SK-N-SH (cell line): ENCODE data around the gene FGFBP2. TPM values are rescaled to one million over a fixed set of nuclear protein-coding genes. Genes with fewer than 3 reads are reported as not detected.

Source experiments
- CTCF ChIA-PET: fragments of 300-600, 350-600 bp; formaldehyde crosslinking; extraction: SDS; loops from one replicate; lab custom pipeline; 2021; lab: Yijun Ruan, JAX
- POLR2A ChIA-PET: fragments of 350-600 bp; sonication (Branson Sonifier 250); formaldehyde crosslinking; extraction: SDS; loops from one replicate; lab custom pipeline; 2020; ENCODE audit warnings: antibody characterized with exemption, inconsistent platforms; lab: Yijun Ruan, JAX
- DNase-seq: peaks from one replicate; pipeline ENCODE4 v3.0.0; 2012
- H2AFZ ChIP-seq: fragments of 200-600 bp; sonication (generic); 2 replicates; pipeline ENCODE4 v1.8.1; 2016; ENCODE audit warnings: antibody characterized with exemption, mild to moderate bottlenecking, low read depth
- H3F3A ChIP-seq: fragments of 200-600 bp; sonication (generic); replicated peaks from 2 replicates; pipeline ENCODE3; 2016; ENCODE audit warnings: antibody characterized with exemption, mild to moderate bottlenecking; ENCODE audit not compliant: insufficient read depth
- H3K27ac ChIP-seq, 2 experiments: fragments of 200-500 bp in 1 of 2; fragments of 200-600 bp in 1 of 2; sonication (Bioruptor generic) in 1 of 2; sonication (generic), shearing (Covaris generic) in 1 of 2; 2 replicates each; pipeline versions ENCODE4 v1.5.1 to v1.6.1; 2014 to 2016; ENCODE audit warnings: low read depth in 2 of 2, inconsistent platforms in 1 of 2, low read length in 1 of 2, mild to moderate bottlenecking in 1 of 2, mixed read lengths in 1 of 2
- H3K27me3 ChIP-seq: fragments of 200-600 bp; sonication (generic), shearing (Covaris generic); 2 replicates; pipeline ENCODE4 v1.6.1; 2016; ENCODE audit warnings: mixed run types; ENCODE audit not compliant: insufficient read depth
- H3K36me3 ChIP-seq, 2 experiments: fragments of 200-500 bp in 1 of 2; fragments of 200-600 bp in 1 of 2; sonication (Bioruptor generic) in 1 of 2; sonication (generic) in 1 of 2; replicated peaks in 1 of 2; 2 replicates each; pipeline versions ENCODE3 to v1.5.1; 2014 to 2016; ENCODE audit warnings: low read length in 1 of 2, mild to moderate bottlenecking in 1 of 2; ENCODE audit not compliant: insufficient read depth in 2 of 2, control insufficient read depth in 1 of 2
- H3K4me1 ChIP-seq, 2 experiments: fragments of 200-500 bp in 1 of 2; fragments of 200-600 bp in 1 of 2; sonication (Bioruptor generic) in 1 of 2; sonication (generic), shearing (Covaris generic) in 1 of 2; 2 replicates each; pipeline versions ENCODE4 v1.5.1 to v1.6.1; 2014 to 2016; ENCODE audit warnings: low read depth in 1 of 2, low read length in 1 of 2, mixed run types in 1 of 2; ENCODE audit not compliant: insufficient read depth in 2 of 2, control insufficient read depth in 1 of 2
- H3K4me2 ChIP-seq: fragments of 200-600 bp; sonication (generic), shearing (Covaris generic); 2 replicates; pipeline ENCODE4 v1.6.1; 2017; ENCODE audit warnings: mixed run types
- H3K4me3 ChIP-seq, 2 experiments: fragments of 200-500 bp in 1 of 2; fragments of 200-600 bp in 1 of 2; sonication (Bioruptor generic) in 1 of 2; sonication (generic), shearing (Covaris generic) in 1 of 2; 2 replicates each; pipeline versions ENCODE4 v1.5.1 to v1.8.1; 2014 to 2016; ENCODE audit warnings: low read depth in 2 of 2, inconsistent platforms in 1 of 2, low read length in 1 of 2, mild to moderate bottlenecking in 1 of 2, mixed read lengths in 1 of 2, moderate library complexity in 1 of 2
- H3K79me2 ChIP-seq: fragments of 200-600 bp; sonication (generic); 2 replicates; pipeline ENCODE4 v1.8.1; 2017; ENCODE audit warnings: mild to moderate bottlenecking; ENCODE audit not compliant: insufficient read depth
- H3K9ac ChIP-seq: fragments of 200-600 bp; sonication (generic); 2 replicates; pipeline ENCODE4 v1.6.1; 2017; ENCODE audit warnings: mixed run types
- H3K9me2 ChIP-seq: fragments of 200-600 bp; sonication (generic); 2 replicates; pipeline ENCODE4 v1.6.1; 2017; ENCODE audit warnings: mixed run types
- H3K9me3 ChIP-seq: fragments of 200-600 bp; sonication (generic); 2 replicates; pipeline ENCODE4 v1.6.1; 2017; ENCODE audit warnings: mixed run types, mild to moderate bottlenecking, moderate library complexity
- H4K20me1 ChIP-seq: fragments of 200-600 bp; sonication (generic); 2 replicates; pipeline ENCODE4 v1.6.1; 2017; ENCODE audit warnings: mild to moderate bottlenecking, mixed run types; ENCODE audit not compliant: insufficient read depth
- EZH2phosphoT487 ChIP-seq: fragments of 200-600 bp; sonication (generic); IDR thresholded peaks from 2 replicates; pipeline ENCODE4 v1.6.1; 2017; ENCODE audit warnings: low read depth, mixed run types, mild to moderate bottlenecking, antibody characterized with exemption, moderate library complexity, borderline replicate concordance
- FOXJ3 ChIP-seq: sonication (generic); formaldehyde crosslinking; IDR thresholded peaks from 2 replicates; pipeline ENCODE4 v1.5.1; 2020; ENCODE audit warnings: mild to moderate bottlenecking, missing genetic modification reagents
- MXI1 ChIP-seq: IDR thresholded peaks from 2 replicates; pipeline ENCODE4 v1.6.1; 2012; ENCODE audit warnings: mild to moderate bottlenecking, low read depth, low read length, improper control_type of control experiment
- POLR2AphosphoS5 ChIP-seq: IDR thresholded peaks from 2 replicates; pipeline ENCODE4 v1.6.1; 2012; ENCODE audit warnings: low read depth, low read length
- RFX5 ChIP-seq: IDR thresholded peaks from 2 replicates; pipeline ENCODE4 v1.6.1; 2012; ENCODE audit warnings: mild to moderate bottlenecking, improper control_type of control experiment, low read length
- SIN3A ChIP-seq: IDR thresholded peaks from 2 replicates; pipeline ENCODE4 v1.6.1; 2012; ENCODE audit warnings: low read depth, mild to moderate bottlenecking, low read length, moderate library complexity, borderline replicate concordance
- SMC3 ChIP-seq: IDR thresholded peaks from 2 replicates; pipeline ENCODE4 v1.6.1; 2012; ENCODE audit warnings: low read depth, low read length, improper control_type of control experiment
- TEAD4 ChIP-seq: IDR thresholded peaks from 2 replicates; pipeline ENCODE4 v1.4.0; 2012; ENCODE audit warnings: mild to moderate bottlenecking, borderline replicate concordance; ENCODE audit not compliant: insufficient read depth
- YY1 ChIP-seq: IDR thresholded peaks from 2 replicates; pipeline ENCODE4 v1.4.0; 2012; ENCODE audit warnings: low read depth, mild to moderate bottlenecking
- WGBS: methylation state at CpG from one replicate; pipeline ENCODE4 v1.1.6; 2017; ENCODE audit warnings: low lambda C conversion rate; 5-methylcytosine and 5-hydroxymethylcytosine counted together
- polyA plus RNA-seq, 3 experiments: library from polyadenylated mRNA; depleted of rRNA; stranded (reverse); fragments of >200 nt; gene quantifications; 2 replicates each; pipeline ENCODE4 v1.2.3, GENCODE V29; 2012
- TF ChIP-seq, protein P1 (sequence below): IDR thresholded peaks from 2 replicates; pipeline ENCODE4 v1.6.1; 2012; ENCODE audit warnings: mild to moderate bottlenecking, low read depth, low read length, moderate library complexity
- TF ChIP-seq, protein P2 (sequence below): IDR thresholded peaks from 2 replicates; pipeline ENCODE4; 2012

FGFBP2 gene
- polyA plus RNA-seq, 1 of the 3 experiments (the other 2 are of a cell fraction) = 0.62 TPM

DNA sequence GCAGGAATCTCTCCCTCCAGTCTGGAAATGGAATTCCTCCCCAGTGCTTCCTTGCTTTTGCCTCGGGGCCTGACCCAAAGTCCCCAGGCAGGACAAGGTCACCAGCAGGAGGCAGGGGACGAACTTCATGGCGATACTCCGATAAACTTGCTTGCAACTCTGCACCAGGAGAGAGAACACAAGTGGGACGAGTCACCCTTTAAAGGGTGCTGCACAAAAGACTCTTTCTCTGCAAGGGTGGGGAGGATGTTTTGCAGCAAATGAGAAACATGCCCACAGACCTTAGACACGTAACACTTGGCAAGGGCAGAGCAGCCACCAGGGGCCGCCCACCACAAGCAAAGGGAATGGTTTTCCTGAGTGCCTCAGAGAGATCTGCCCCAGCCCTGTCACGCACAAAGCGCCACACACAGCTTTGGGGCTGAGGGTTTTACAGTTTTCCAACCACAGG lies at the start of gene FGFBP2 (continued):
- TF ChIP-seq FOXJ3 (CRISPR knock-in tag) (no peak), EZH2phosphoT487 (no peak)
- TF ChIP-seq, protein P1, sequence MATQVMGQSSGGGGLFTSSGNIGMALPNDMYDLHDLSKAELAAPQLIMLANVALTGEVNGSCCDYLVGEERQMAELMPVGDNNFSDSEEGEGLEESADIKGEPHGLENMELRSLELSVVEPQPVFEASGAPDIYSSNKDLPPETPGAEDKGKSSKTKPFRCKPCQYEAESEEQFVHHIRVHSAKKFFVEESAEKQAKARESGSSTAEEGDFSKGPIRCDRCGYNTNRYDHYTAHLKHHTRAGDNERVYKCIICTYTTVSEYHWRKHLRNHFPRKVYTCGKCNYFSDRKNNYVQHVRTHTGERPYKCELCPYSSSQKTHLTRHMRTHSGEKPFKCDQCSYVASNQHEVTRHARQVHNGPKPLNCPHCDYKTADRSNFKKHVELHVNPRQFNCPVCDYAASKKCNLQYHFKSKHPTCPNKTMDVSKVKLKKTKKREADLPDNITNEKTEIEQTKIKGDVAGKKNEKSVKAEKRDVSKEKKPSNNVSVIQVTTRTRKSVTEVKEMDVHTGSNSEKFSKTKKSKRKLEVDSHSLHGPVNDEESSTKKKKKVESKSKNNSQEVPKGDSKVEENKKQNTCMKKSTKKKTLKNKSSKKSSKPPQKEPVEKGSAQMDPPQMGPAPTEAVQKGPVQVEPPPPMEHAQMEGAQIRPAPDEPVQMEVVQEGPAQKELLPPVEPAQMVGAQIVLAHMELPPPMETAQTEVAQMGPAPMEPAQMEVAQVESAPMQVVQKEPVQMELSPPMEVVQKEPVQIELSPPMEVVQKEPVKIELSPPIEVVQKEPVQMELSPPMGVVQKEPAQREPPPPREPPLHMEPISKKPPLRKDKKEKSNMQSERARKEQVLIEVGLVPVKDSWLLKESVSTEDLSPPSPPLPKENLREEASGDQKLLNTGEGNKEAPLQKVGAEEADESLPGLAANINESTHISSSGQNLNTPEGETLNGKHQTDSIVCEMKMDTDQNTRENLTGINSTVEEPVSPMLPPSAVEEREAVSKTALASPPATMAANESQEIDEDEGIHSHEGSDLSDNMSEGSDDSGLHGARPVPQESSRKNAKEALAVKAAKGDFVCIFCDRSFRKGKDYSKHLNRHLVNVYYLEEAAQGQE = no peak
- TF ChIP-seq, protein P2, sequence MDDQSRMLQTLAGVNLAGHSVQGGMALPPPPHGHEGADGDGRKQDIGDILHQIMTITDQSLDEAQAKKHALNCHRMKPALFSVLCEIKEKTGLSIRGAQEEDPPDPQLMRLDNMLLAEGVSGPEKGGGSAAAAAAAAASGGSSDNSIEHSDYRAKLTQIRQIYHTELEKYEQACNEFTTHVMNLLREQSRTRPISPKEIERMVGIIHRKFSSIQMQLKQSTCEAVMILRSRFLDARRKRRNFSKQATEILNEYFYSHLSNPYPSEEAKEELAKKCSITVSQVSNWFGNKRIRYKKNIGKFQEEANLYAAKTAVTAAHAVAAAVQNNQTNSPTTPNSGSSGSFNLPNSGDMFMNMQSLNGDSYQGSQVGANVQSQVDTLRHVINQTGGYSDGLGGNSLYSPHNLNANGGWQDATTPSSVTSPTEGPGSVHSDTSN = no peak

DNA sequence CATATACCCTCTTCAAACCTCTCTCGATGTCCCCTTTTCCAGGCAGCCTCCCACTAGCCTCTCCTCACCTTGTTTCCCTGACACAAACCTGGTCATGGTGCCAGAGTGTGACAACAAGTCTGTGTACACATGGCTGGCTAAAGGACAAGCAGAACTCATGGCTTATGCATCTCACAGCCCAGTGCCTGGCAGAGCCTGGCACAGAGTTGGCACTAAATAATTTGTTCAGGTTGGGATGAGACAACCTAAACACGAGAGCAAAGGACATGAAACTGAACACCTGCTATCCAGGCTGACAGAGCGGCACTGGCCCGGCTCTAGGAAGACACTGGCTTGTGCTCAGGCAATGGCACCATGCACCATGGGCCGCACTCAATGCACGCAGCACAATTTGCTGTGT lies 48.2 kb upstream of the FGFBP2 start:
- TF ChIP-seq TEAD4 (no peak), RFX5 (no peak), POLR2AphosphoS5 (no peak), EZH2phosphoT487 (no peak), SMC3 (no peak), SIN3A (no peak), MXI1 (no peak), YY1 (no peak)
- TF ChIP-seq, all 33 proteins: peak for 0
- ChIA-PET POLR2A (no interaction called here), CTCF (interaction anchor here (1.4 to 2.1 kb wide), 3 partner anchors 48 to 188 kb away, joined by 3 to 5 read pairs (median 4); partner anchors contain the start of gene FGFBP2)
- H3K27me3 ChIP-seq = no peaks in the 10 kb centered on the region; the same call in 1 of the 2 replicates
- no peaks in the 10 kb centered on the region for H3F3A ChIP-seq
- no peaks in the 10 kb centered on the region for H3K36me3 ChIP-seq
- no peak overlapping the region for H3K9ac ChIP-seq
- no peaks in the 10 kb centered on the region for H3K79me2 ChIP-seq
- no peak overlapping the region for H2AFZ ChIP-seq
- no peak overlapping the region for H3K4me3 ChIP-seq
- no peaks in the 10 kb centered on the region for H3K9me2 ChIP-seq
- no peaks in the 10 kb centered on the region for H3K9me3 ChIP-seq
- WGBS = 59% methylated on average over 6 of the region's 6 CpGs
- H3K4me2 ChIP-seq = no peak overlapping the region
- H4K20me1 ChIP-seq = no peaks in the 10 kb centered on the region
- H3K4me1 ChIP-seq = peaks cover 0 to 15% of the 10 kb centered on the region in 2 experiments; a peak in 2 of 4 replicates
- H3K27ac ChIP-seq = no peak overlapping the region
- no peak for DNase-seq
